ENCODE data around the gene STEAP1B. TPM values are rescaled to one million over a fixed set of nuclear protein-coding genes. Genes with fewer than 3 reads are reported as not detected.
"Not testable (repeated sequence)": the region's sequence is repeated elsewhere in the genome, so short reads cannot be mapped to it uniquely, and the experiment has no call there.

STEAP1B gene
- total and polyA plus RNA-seq, 2 donors (not counting 3 experiments of a cell fraction or from before 2014, with no cell fraction given), result 32.2 to 46.1 TPM

GRCh38 chr7:22438994-22439393 is 61.0 kb downstream of the STEAP1B start:
- ChIA-PET CTCF (no interaction called here), POLR2A (no interaction called here)
- BruUV-seq (replicated peaks), result no TSS peak
- H3K4me1 ChIP-seq (ENCODE audit: control insufficient read depth, extremely low read depth, insufficient read depth, low read length), result peaks cover 36% of the 10 kb centered on the region
- H3K36me3 ChIP-seq (ENCODE audit: control insufficient read depth in 2 of 2, extremely low read depth in 1 of 2, insufficient read depth in 2 of 2, low read length in 2 of 2), result no peaks in the 10 kb centered on the region
- FAIRE-seq (no peak), DNase-seq (ENCODE audit: low read depth, low spot score) (no peak)
- H2AFZ ChIP-seq (ENCODE audit: low read depth, low read length), result no peak overlapping the region
- intact Hi-C loops (cut with micrococcal nuclease) (no loop called here), dilution Hi-C loops (cut with MboI; ENCODE audit: extremely low pct_ligation_motif_present, low sequenced_read_pairs) (no loop called here)
- peaks cover 22% of the 10 kb centered on the region for H3K79me2 ChIP-seq (ENCODE audit: control insufficient read depth, insufficient read depth, low read length)
- no peak overlapping the region for H3K4me3 ChIP-seq (replicated peaks in 1 of 3; ENCODE audit: insufficient read depth in 1 of 3, low read depth in 1 of 3, low read length in 3 of 3)
- H4K20me1 ChIP-seq (replicated peaks; ENCODE audit: control insufficient read depth, extremely low read depth, insufficient read depth, low read length), result no peaks in the 10 kb centered on the region
- no peak for TF ChIP-seq GATA2 (IDR thresholded peaks at IDR 0.05; ENCODE audit: insufficient read depth, insufficient read length, low read depth, low read length)
- TF ChIP-seq, protein P1, sequence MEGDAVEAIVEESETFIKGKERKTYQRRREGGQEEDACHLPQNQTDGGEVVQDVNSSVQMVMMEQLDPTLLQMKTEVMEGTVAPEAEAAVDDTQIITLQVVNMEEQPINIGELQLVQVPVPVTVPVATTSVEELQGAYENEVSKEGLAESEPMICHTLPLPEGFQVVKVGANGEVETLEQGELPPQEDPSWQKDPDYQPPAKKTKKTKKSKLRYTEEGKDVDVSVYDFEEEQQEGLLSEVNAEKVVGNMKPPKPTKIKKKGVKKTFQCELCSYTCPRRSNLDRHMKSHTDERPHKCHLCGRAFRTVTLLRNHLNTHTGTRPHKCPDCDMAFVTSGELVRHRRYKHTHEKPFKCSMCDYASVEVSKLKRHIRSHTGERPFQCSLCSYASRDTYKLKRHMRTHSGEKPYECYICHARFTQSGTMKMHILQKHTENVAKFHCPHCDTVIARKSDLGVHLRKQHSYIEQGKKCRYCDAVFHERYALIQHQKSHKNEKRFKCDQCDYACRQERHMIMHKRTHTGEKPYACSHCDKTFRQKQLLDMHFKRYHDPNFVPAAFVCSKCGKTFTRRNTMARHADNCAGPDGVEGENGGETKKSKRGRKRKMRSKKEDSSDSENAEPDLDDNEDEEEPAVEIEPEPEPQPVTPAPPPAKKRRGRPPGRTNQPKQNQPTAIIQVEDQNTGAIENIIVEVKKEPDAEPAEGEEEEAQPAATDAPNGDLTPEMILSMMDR (IDR thresholded peaks at IDR 0.05; ENCODE audit: extremely low read depth in 1 of 2, insufficient read depth in 1 of 2, low read depth in 1 of 2, low read length in 2 of 2), result no peak
- no peak for TF ChIP-seq JUN (IDR thresholded peaks at IDR 0.05; ENCODE audit: borderline replicate concordance, insufficient read depth, insufficient read length, low read depth)
- TF ChIP-seq POLR2A (IDR thresholded peaks at IDR 0.05; ENCODE audit: low read depth, low read length), result no peak
- TF ChIP-seq, protein P2, sequence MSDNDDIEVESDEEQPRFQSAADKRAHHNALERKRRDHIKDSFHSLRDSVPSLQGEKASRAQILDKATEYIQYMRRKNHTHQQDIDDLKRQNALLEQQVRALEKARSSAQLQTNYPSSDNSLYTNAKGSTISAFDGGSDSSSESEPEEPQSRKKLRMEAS (IDR thresholded peaks at IDR 0.05; ENCODE audit: insufficient read depth, insufficient read length), result no peak
- TF ChIP-seq MYC (IDR thresholded peaks at IDR 0.05; ENCODE audit: low read depth, low read length), result no peak
- TF ChIP-seq EZH2 (IDR thresholded peaks at IDR 0.05; ENCODE audit: borderline replicate concordance, low read depth, low read length, severe bottlenecking), result no peak
- no peak for TF ChIP-seq POLR2AphosphoS5 (IDR thresholded peaks at IDR 0.05; ENCODE audit: insufficient read depth, low read depth, low read length)
- no peak for TF ChIP-seq FOS (IDR thresholded peaks at IDR 0.05; ENCODE audit: borderline replicate concordance, insufficient read depth, low read length)
- H3K9me3 ChIP-seq (replicated peaks; ENCODE audit: control insufficient read depth, insufficient read depth, low read length), result no peaks in the 10 kb centered on the region
- H3K4me2 ChIP-seq (ENCODE audit: insufficient read depth, low read length), result no peak overlapping the region
- H3K9me1 ChIP-seq (replicated peaks; ENCODE audit: control insufficient read depth, extremely low read depth, insufficient read depth, low read length), result no peaks in the 10 kb centered on the region
- no peaks in the 10 kb centered on the region for H3K27me3 ChIP-seq (ENCODE audit: control insufficient read depth in 2 of 2, insufficient read depth in 2 of 2, low read length in 2 of 2)
- no peak overlapping the region for H3K9ac ChIP-seq (replicated peaks; ENCODE audit: extremely low read depth, insufficient read depth, low read length)
- H3K27ac ChIP-seq (ENCODE audit: insufficient read depth, low read depth, low read length), result no peak overlapping the region

DNA sequence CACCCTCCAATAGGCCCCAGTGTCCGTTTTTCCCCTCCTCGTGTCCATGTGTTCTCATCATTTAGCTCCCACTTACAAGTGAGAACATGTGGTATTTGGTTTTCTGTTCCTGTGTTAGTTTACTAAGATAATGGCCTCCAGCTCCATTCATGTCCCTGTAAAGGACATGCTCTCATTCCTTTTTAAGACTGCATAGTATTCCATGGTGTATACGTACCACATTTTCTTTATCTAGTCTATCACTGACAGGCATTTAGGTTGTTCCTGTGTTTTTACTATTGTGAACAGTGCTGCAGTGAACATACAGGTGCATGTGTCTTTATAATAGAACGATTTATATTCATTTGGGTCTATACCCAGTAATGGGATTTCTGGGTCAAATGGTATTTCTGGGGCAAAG is 63.4 kb downstream of the STEAP1B start:
- H3K36me3 ChIP-seq (ENCODE audit: control insufficient read depth in 2 of 2, extremely low read depth in 1 of 2, insufficient read depth in 2 of 2, low read length in 2 of 2); H2AFZ ChIP-seq (ENCODE audit: low read depth, low read length); H3K27me3 ChIP-seq (ENCODE audit: control insufficient read depth in 2 of 2, insufficient read depth in 2 of 2, low read length in 2 of 2); intact Hi-C loops (cut with micrococcal nuclease); H3K4me3 ChIP-seq (replicated peaks in 1 of 3; ENCODE audit: insufficient read depth in 1 of 3, low read depth in 1 of 3, low read length in 3 of 3); BruUV-seq (replicated peaks); POLR2A ChIA-PET; H3K9me1 ChIP-seq (replicated peaks; ENCODE audit: control insufficient read depth, extremely low read depth, insufficient read depth, low read length); H3K9me3 ChIP-seq (replicated peaks; ENCODE audit: control insufficient read depth, insufficient read depth, low read length); H3K4me2 ChIP-seq (ENCODE audit: insufficient read depth, low read length); DNase-seq (ENCODE audit: low read depth, low spot score); H4K20me1 ChIP-seq (replicated peaks; ENCODE audit: control insufficient read depth, extremely low read depth, insufficient read depth, low read length); H3K27ac ChIP-seq (ENCODE audit: insufficient read depth, low read depth, low read length); H3K9ac ChIP-seq (replicated peaks; ENCODE audit: extremely low read depth, insufficient read depth, low read length); dilution Hi-C loops (cut with MboI; ENCODE audit: extremely low pct_ligation_motif_present, low sequenced_read_pairs); FAIRE-seq: not testable (repeated sequence)
- peaks cover 19% of the 10 kb centered on the region for H3K79me2 ChIP-seq (ENCODE audit: control insufficient read depth, insufficient read depth, low read length)
- peaks cover 31% of the 10 kb centered on the region for H3K4me1 ChIP-seq (ENCODE audit: control insufficient read depth, extremely low read depth, insufficient read depth, low read length)
- CTCF ChIA-PET, result interaction anchor here (1.2 to 4.3 kb wide), 3 partner anchors 8 to 327 kb away, joined by 3 to 22 read pairs (median 5); no protein-coding TSS in a partner anchor
